ENCODE results near the gene PIK3C3.
"Not testable (repeated sequence)": the region's sequence is repeated elsewhere in the genome, so short reads cannot be mapped to it uniquely, and the experiment has no call there.

- TF ChIP-seq POLR2AphosphoS5 (IDR thresholded peaks at IDR 0.05; ENCODE audit: low read depth, low read length); POLR2A (IDR thresholded peaks at IDR 0.05; ENCODE audit: low read depth, low read length); TAF1 (IDR thresholded peaks at IDR 0.05; ENCODE audit: borderline replicate concordance, low read depth, low read length): not testable (repeated sequence)
Measured at GRCh38 chr18:42112147-42112546, 157.1 kb downstream of the PIK3C3 start.

Measured in GM12892 (cell line).